Rectal smooth muscle tissue (tissue), 1 donor: ENCODE data around the gene C16orf54.
"Not testable (repeated sequence)": the region's sequence is repeated elsewhere in the genome, so short reads cannot be mapped to it uniquely, and the experiment has no call there.

Experiments
- H3K27ac ChIP-seq: one replicate; pipeline ENCODE4 v1.7.0; 2013; ENCODE audit warnings: low read depth, low read length, inconsistent platforms
- H3K27me3 ChIP-seq: one replicate; pipeline ENCODE4 v1.7.0; 2013; ENCODE audit warnings: low read length; ENCODE audit not compliant: control insufficient read depth, insufficient read depth
- H3K36me3 ChIP-seq: one replicate; pipeline ENCODE4 v1.7.0; 2013; ENCODE audit warnings: low read length; ENCODE audit not compliant: control insufficient read depth, insufficient read depth
- H3K4me1 ChIP-seq: one replicate; pipeline ENCODE4 v1.7.0; 2013; ENCODE audit warnings: low read length; ENCODE audit not compliant: control insufficient read depth, insufficient read depth
- H3K4me3 ChIP-seq: one replicate; pipeline ENCODE4 v1.7.0; 2013; ENCODE audit warnings: low read length
- H3K9ac ChIP-seq: one replicate; pipeline ENCODE4 v1.7.0; 2013; ENCODE audit warnings: low read length

C16orf54 gene

DNA sequence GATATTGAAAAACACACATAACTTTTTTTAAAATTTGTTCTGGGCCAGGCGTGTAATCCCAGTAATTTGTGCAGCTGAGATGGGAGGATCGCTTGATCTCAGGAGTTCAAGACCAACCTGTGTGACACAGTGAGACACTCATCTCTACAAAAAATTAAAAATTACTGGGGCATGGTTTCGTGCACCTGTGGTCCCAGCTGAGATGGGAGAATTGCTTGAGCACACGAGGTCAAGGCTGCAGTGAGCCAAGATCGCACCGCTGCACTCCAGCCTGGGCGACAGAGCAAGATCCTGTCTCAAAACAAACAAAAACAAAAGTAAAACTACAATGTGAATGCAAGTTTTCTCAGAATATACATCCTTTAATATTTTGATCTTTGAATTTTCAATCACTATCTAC, 15.1 kb downstream of the C16orf54 start:
- H3K27me3 ChIP-seq = no peaks in the 10 kb centered on the region
- no peaks in the 10 kb centered on the region for H3K4me1 ChIP-seq
- H3K9ac ChIP-seq = no peak overlapping the region
- no peak overlapping the region for H3K4me3 ChIP-seq
- H3K36me3 ChIP-seq = no peaks in the 10 kb centered on the region
- no peak overlapping the region for H3K27ac ChIP-seq

GRCh38 chr16:29729116-29729521, 16.7 kb downstream of the C16orf54 start:
- no peaks in the 10 kb centered on the region for H3K36me3 ChIP-seq
- H3K27me3 ChIP-seq = no peaks in the 10 kb centered on the region
- H3K27ac ChIP-seq = no peak overlapping the region
- no peak overlapping the region for H3K4me3 ChIP-seq
- H3K4me1 ChIP-seq = no peaks in the 10 kb centered on the region
- no peak overlapping the region for H3K9ac ChIP-seq

GRCh38 chr16:29727452-29727851, 18.3 kb downstream of the C16orf54 start:
- H3K27ac ChIP-seq = no peak overlapping the region
- no peak overlapping the region for H3K4me3 ChIP-seq
- H3K27me3 ChIP-seq = no peaks in the 10 kb centered on the region
- no peak overlapping the region for H3K9ac ChIP-seq
- no peaks in the 10 kb centered on the region for H3K4me1 ChIP-seq
- H3K36me3 ChIP-seq = no peaks in the 10 kb centered on the region

- Histone ChIP-seq H3K27me3 (no peaks in the 10 kb centered on the region), H3K27ac (no peak overlapping the region), H3K9ac (no peak overlapping the region), H3K4me3 (no peak overlapping the region), H3K36me3 (no peaks in the 10 kb centered on the region), H3K4me1 (no peaks in the 10 kb centered on the region)
Measured at GRCh38 chr16:29726845-29727377, 18.9 kb downstream of the C16orf54 start.

DNA sequence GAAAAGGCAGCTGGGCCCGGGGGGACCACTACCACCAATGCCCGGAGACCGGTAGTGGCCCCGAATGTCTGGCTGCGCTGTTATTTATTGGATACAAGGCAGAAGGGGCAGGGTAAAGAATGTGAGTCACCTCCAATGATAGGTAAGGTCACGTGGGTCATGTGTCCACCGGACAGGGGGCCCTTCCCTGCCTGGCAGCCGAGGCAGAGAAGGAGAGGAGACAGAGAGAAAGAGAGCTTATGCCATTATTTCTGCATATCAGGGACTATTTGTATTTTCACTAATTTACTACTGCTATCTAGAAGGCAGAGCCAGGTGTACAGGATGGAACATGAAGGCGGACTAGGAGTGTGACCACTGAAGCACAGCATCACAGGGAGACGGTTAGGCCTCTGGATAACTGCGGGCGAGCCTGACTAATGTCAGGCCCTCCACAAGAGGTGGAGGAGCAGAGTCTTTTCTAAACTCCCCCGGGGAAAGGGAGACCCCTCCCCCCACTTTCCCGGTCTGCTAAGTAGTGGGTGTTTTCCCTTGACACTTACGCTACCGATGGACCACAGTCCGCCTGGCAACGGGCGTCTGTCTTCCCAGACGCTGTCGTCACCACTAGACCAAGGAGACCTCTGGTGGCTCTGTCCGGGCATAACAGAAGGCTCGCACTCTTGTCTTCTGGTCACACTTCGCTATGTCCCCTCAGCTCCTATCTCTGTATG, 24.5 kb downstream of the C16orf54 start:
- H3K27ac ChIP-seq, H3K4me1 ChIP-seq, H3K9ac ChIP-seq, H3K27me3 ChIP-seq, H3K36me3 ChIP-seq, H3K4me3 ChIP-seq: not testable (repeated sequence)

DNA sequence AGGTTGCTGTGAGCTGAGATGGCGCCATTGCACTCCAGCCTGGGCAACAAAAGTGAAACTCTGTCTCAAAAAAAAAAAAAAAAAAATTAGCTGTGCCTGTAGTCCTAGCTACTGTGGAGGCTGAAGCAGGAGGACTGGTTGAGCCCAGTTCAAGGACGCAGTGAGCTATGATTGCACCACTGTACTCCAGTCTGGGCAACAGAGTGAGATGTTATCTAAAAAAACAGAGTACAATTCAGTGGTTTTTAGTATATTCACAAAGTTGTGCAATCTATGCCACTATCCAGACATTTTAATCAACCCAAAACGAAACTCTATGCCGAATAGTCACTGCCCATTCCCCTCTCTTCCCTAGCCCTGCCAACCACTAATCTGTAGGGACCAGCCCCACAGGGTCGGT, 25.1 kb downstream of the C16orf54 start:
- Histone ChIP-seq H3K36me3 (no peaks in the 10 kb centered on the region), H3K4me1 (no peaks in the 10 kb centered on the region), H3K9ac (no peak overlapping the region), H3K27me3 (no peaks in the 10 kb centered on the region), H3K4me3 (no peak overlapping the region), H3K27ac (no peak overlapping the region)

DNA sequence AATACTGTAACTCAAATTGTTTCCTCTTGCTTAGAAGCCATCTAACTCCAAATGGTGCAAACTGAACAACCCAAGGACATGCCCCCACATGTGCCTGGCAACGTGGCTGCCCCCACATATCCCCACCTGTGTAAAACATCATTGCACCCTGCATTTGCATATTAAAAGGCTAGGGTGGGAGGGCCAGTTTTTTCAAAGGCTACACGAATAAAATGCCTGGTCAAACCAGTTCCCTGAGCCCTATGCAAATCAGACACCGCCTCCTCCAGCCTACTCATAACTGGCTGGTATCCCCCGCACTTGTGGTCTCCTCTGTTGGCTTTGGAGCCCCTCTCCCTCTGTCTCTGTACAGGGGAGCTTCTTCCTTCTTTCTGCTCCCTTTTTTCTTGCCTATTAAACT, 26.7 kb downstream of the C16orf54 start:
- Histone ChIP-seq H3K27me3 (no peaks in the 10 kb centered on the region), H3K9ac (no peak overlapping the region), H3K36me3 (no peaks in the 10 kb centered on the region), H3K4me3 (no peak overlapping the region), H3K27ac (no peak overlapping the region), H3K4me1 (no peaks in the 10 kb centered on the region)

- no peaks in the 10 kb centered on the region for H3K36me3 ChIP-seq
- H3K27ac ChIP-seq = no peak overlapping the region
- H3K9ac ChIP-seq = no peak overlapping the region
- no peaks in the 10 kb centered on the region for H3K4me1 ChIP-seq
- H3K4me3 ChIP-seq = no peak overlapping the region
- no peaks in the 10 kb centered on the region for H3K27me3 ChIP-seq
Measured at GRCh38 chr16:29717113-29717512, 28.7 kb downstream of the C16orf54 start.

- no peaks in the 10 kb centered on the region for H3K27me3 ChIP-seq
- H3K9ac ChIP-seq = no peak overlapping the region
- no peak overlapping the region for H3K4me3 ChIP-seq
- no peaks in the 10 kb centered on the region for H3K36me3 ChIP-seq
- peaks cover 2% of the 10 kb centered on the region for H3K4me1 ChIP-seq
- H3K27ac ChIP-seq = no peak overlapping the region
Measured at GRCh38 chr16:29714972-29715371, 30.8 kb downstream of the C16orf54 start.

- Histone ChIP-seq H3K36me3 (no peaks in the 10 kb centered on the region), H3K27me3 (no peaks in the 10 kb centered on the region), H3K4me3 (no peak overlapping the region), H3K27ac (no peak overlapping the region), H3K9ac (no peak overlapping the region), H3K4me1 (peaks cover 2% of the 10 kb centered on the region)
Measured at GRCh38 chr16:29714396-29714795, 31.4 kb downstream of the C16orf54 start.

DNA sequence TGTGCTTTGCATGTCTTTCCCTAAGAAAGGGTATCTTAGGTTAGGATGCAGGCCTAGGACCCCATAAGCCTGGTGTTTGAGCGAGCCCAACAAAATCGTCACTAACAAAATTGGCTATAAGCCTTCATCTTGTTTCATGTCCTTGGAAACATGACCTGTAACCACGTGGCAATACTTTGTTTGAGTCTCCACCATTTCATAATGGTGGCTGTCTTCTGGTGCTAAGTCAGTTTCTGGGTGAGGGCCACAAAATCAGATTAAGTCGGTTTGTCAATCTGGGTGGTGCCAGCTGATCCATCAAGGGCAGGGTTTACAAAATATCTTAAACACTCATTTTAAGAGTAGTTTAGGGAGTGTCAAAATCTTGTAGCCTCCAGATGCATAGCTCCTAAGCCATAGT, 33.0 kb downstream of the C16orf54 start:
- H3K36me3 ChIP-seq = no peaks in the 10 kb centered on the region
- H3K4me3 ChIP-seq = no peak overlapping the region
- H3K4me1 ChIP-seq = peaks cover 2% of the 10 kb centered on the region
- no peak overlapping the region for H3K27ac ChIP-seq
- H3K27me3 ChIP-seq = no peaks in the 10 kb centered on the region
- no peak overlapping the region for H3K9ac ChIP-seq

DNA sequence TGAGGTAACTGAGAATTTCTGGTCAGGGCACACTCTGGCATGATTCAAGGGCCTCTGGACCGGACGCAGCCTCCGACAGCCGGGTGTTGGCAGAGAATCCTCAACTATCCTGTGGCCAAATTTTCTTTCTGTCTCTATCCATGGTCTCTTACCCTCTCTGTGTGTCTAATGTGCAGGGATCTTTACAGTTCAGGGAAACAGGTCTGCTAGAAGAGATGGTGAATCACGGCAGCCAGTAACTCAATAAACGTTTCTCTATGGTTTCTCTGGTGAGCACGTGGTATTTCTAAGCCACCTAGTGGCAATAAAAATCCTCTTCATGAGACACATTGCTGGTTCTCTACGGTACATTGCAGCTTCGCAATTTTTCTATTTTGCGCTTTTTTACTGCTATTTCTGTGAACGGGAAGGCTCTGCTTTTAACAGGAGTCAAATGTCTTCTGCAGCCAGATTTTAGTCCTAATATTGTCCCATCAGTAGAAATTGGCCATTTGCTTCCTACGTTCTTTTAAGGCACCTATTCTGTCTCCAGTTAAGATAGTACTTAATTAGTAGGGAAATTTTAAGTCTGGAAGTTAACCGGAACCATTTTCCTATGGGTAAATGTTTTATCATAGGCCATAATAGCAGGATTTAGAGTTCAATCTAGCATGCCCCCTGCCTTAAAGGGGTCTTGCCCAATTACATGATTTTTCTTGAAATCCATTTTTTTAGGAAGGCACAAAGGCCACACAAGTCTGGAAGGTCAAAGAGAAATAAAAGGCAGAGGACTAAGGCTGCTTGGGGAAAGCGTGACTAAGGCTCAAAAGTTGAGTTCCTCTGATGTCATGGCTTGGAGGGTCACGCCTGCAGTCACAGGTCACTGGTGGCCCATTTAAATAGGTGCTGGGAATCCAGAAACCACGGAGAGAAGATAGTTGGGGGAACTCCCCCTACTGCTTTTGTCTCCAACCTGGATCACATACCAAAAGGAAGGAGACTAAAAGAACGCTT, 35.3 kb downstream of the C16orf54 start:
- Histone ChIP-seq H3K36me3 (no peaks in the 10 kb centered on the region), H3K4me1 (peaks cover 2% of the 10 kb centered on the region), H3K27ac (no peak overlapping the region), H3K4me3 (no peak overlapping the region), H3K9ac (no peak overlapping the region), H3K27me3 (no peaks in the 10 kb centered on the region)
